IMR-90 (cell line): ENCODE measurements around the gene YBEY. TPM values are rescaled to one million over a fixed set of nuclear protein-coding genes. Genes with fewer than 3 reads are reported as not detected.

Source experiments
- ATAC-seq: fragments of 200-7000 bp; cut with Tn5 transposase; 2 replicates; pipeline ENCODE4 v1.9.1; 2020; ENCODE audit warnings: low read depth, mild to moderate bottlenecking, moderate library complexity
- BruUV-seq: library from RNA; stranded (reverse); fragments of 400-500 nt; replicated peaks from 2 replicates; lab custom pipeline; 2021; lab: Mats Ljungman, UMichigan
- CTCF ChIA-PET: fragments of 300-600 bp; formaldehyde crosslinking; extraction: SDS; loops from one replicate; lab custom pipeline; 2021; ENCODE audit warnings: antibody characterized with exemption; lab: Yijun Ruan, JAX
- POLR2A ChIA-PET: fragments of 300-600 bp; sonication (Branson Sonifier 250); formaldehyde crosslinking; loops from one replicate; lab custom pipeline; 2022; ENCODE audit warnings: antibody characterized with exemption; ENCODE audit not compliant: unreplicated experiment; lab: Charles Lee
- DNase-seq: peaks from one replicate; pipeline ENCODE4 v3.0.0; 2013
- H2AFZ ChIP-seq: replicated peaks from 2 replicates; pipeline ENCODE3; 2013; ENCODE audit warnings: low read length, mild to moderate bottlenecking; ENCODE audit not compliant: poor library complexity
- H2AK5ac ChIP-seq: 2 replicates; pipeline ENCODE4 v1.6.1; 2013; ENCODE audit warnings: low read depth, low read length, inconsistent platforms
- H2AK9ac ChIP-seq: replicated peaks from 2 replicates; pipeline ENCODE3; 2013; ENCODE audit warnings: mild to moderate bottlenecking, low read depth, low read length, moderate library complexity; ENCODE audit not compliant: poor library complexity
- H2BK120ac ChIP-seq: 2 replicates; pipeline ENCODE4 v1.6.1; 2013; ENCODE audit warnings: low read depth, low read length, inconsistent platforms
- H2BK15ac ChIP-seq: 3 replicates; pipeline ENCODE4 v1.6.1; 2013; ENCODE audit warnings: low read depth, low read length, inconsistent platforms
- H2BK20ac ChIP-seq: 2 replicates; pipeline ENCODE4 v1.6.1; 2013; ENCODE audit warnings: low read depth, mild to moderate bottlenecking, inconsistent platforms, low read length, moderate library complexity
- H2BK5ac ChIP-seq: 2 replicates; pipeline ENCODE4 v1.6.1; 2013; ENCODE audit warnings: mild to moderate bottlenecking, low read depth, low read length, inconsistent platforms; ENCODE audit not compliant: poor library complexity, severe bottlenecking
- H3K14ac ChIP-seq: replicated peaks from 2 replicates; pipeline ENCODE4 v1.6.1; 2013; ENCODE audit warnings: low read depth, low read length, inconsistent platforms
- H3K18ac ChIP-seq: 2 replicates; pipeline ENCODE4 v1.6.1; 2013; ENCODE audit warnings: low read depth, low read length, control low read depth
- H3K23ac ChIP-seq: 2 replicates; pipeline ENCODE4 v1.6.1; 2013; ENCODE audit warnings: low read depth, low read length, inconsistent platforms
- H3K27ac ChIP-seq: 2 replicates; pipeline ENCODE4 v1.5.1; 2013; ENCODE audit warnings: mild to moderate bottlenecking, control low read depth, low read length; ENCODE audit not compliant: insufficient read depth
- H3K27me3 ChIP-seq: 2 replicates; pipeline ENCODE4 v1.6.1; 2013; ENCODE audit warnings: low read length; ENCODE audit not compliant: control insufficient read depth, insufficient read depth
- H3K36me3 ChIP-seq: 2 replicates; pipeline ENCODE4 v1.6.1; 2013; ENCODE audit warnings: low read length, mixed read lengths; ENCODE audit not compliant: control insufficient read depth, insufficient read depth
- H3K4ac ChIP-seq: 2 replicates; pipeline ENCODE4 v1.6.1; 2013; ENCODE audit warnings: low read depth, low read length, inconsistent platforms
- H3K4me1 ChIP-seq: 2 replicates; pipeline ENCODE4 v1.6.1; 2013; ENCODE audit warnings: low read length, mixed read lengths; ENCODE audit not compliant: control insufficient read depth, insufficient read depth
- H3K4me2 ChIP-seq: 2 replicates; pipeline ENCODE4 v1.6.1; 2013; ENCODE audit warnings: low read depth, mild to moderate bottlenecking, control low read depth, low read length, moderate library complexity
- H3K4me3 ChIP-seq: 2 replicates; pipeline ENCODE4 v1.5.1; 2013; ENCODE audit warnings: low read depth, mild to moderate bottlenecking, control low read depth, low read length, moderate library complexity; ENCODE audit not compliant: insufficient read depth
- H3K56ac ChIP-seq: 2 replicates; pipeline ENCODE4 v1.6.1; 2013; ENCODE audit warnings: low read length, inconsistent platforms; ENCODE audit not compliant: insufficient read depth; ENCODE audit errors: extremely low read depth
- H3K79me1 ChIP-seq, 2 experiments: 2 replicates each; pipeline ENCODE4 v1.6.1; 2013; ENCODE audit warnings: low read length in 2 of 2, inconsistent platforms in 1 of 2, low read depth in 1 of 2
- H3K9ac ChIP-seq: 2 replicates; pipeline ENCODE4 v1.6.1; 2013; ENCODE audit warnings: low read depth, low read length, control low read depth
- H3K9me1 ChIP-seq: 2 replicates; pipeline ENCODE4 v1.6.1; 2013; ENCODE audit warnings: low read length, inconsistent platforms; ENCODE audit not compliant: insufficient read depth
- H3K9me3 ChIP-seq: 2 replicates; pipeline ENCODE4 v1.6.1; 2013; ENCODE audit warnings: low read length; ENCODE audit not compliant: control insufficient read depth, insufficient read depth
- H4K20me1 ChIP-seq: 2 replicates; pipeline ENCODE4 v1.6.1; 2013; ENCODE audit warnings: low read length, inconsistent platforms; ENCODE audit not compliant: insufficient read depth
- H4K5ac ChIP-seq: 2 replicates; pipeline ENCODE4 v1.6.1; 2013; ENCODE audit warnings: mild to moderate bottlenecking, low read depth, low read length, control low read depth
- H4K8ac ChIP-seq, 2 experiments: 2 replicates each; pipeline ENCODE4 v1.6.1; 2013; ENCODE audit warnings: low read depth in 2 of 2, low read length in 2 of 2, control low read depth in 1 of 2, inconsistent platforms in 1 of 2
- H4K91ac ChIP-seq: 2 replicates; pipeline ENCODE4 v1.6.1; 2013; ENCODE audit warnings: low read depth, low read length, inconsistent platforms; ENCODE audit not compliant: insufficient read depth
- FOS ChIP-seq: fragments of 150-350 bp; IDR thresholded peaks from 2 replicates; pipeline ENCODE4 v1.6.1; 2016; ENCODE audit warnings: low read depth, low read length
- MAZ ChIP-seq: IDR thresholded peaks from 2 replicates; pipeline ENCODE4 v1.6.1; 2012; ENCODE audit warnings: low read depth, mild to moderate bottlenecking, low read length, improper control_type of control experiment, moderate library complexity, borderline replicate concordance
- MXI1 ChIP-seq: IDR thresholded peaks from 2 replicates; pipeline ENCODE4 v1.6.1; 2012; ENCODE audit warnings: low read depth, mild to moderate bottlenecking, low read length, moderate library complexity, borderline replicate concordance
- NFE2L2 ChIP-seq: fragments of 150-350 bp; IDR thresholded peaks from 2 replicates; pipeline ENCODE4 v1.6.1; 2016; ENCODE audit warnings: low read depth, mild to moderate bottlenecking, low read length
- RAD21 ChIP-seq: IDR thresholded peaks from 2 replicates; pipeline ENCODE4 v1.6.1; 2012; ENCODE audit warnings: low read length, improper control_type of control experiment
- RCOR1 ChIP-seq: IDR thresholded peaks from 2 replicates; pipeline ENCODE4 v1.6.1; 2012; ENCODE audit warnings: mild to moderate bottlenecking, low read length, improper control_type of control experiment; ENCODE audit not compliant: insufficient replicate concordance
- SMC3 ChIP-seq: fragments of 150-350 bp; IDR thresholded peaks from 2 replicates; pipeline ENCODE4 v1.6.1; 2016; ENCODE audit warnings: low read depth, mild to moderate bottlenecking, antibody characterized with exemption, low read length, moderate library complexity
- WGBS, 2 experiments: methylation state at CpG; one replicate each; pipeline versions ENCODE4 v1.1.5 to v1.1.7; 2013; ENCODE audit warnings: missing lambda C conversion rate in 2 of 2; ENCODE audit not compliant: insufficient read length in 1 of 2; ENCODE audit errors: extremely low coverage in 2 of 2; 5-methylcytosine and 5-hydroxymethylcytosine counted together
- dilution Hi-C: fragments of 300-500 bp; cut with HindIII; formaldehyde crosslinking; loops from one replicate; pipeline ENCODE4 v1.14.3; 2018; ENCODE audit warnings: low sequenced_read_pairs; ENCODE audit not compliant: unreplicated experiment
- in situ Hi-C: fragments of 300-500 bp; cut with MboI; formaldehyde crosslinking; loops from 3 replicates; pipeline ENCODE4 v1.14.3; 2019; ENCODE audit warnings: low sequenced_read_pairs, inconsistent platforms, mixed read lengths
- intact Hi-C: fragments of 100-400 bp; cut with micrococcal nuclease; formaldehyde crosslinking; loops from 2 replicates; pipeline ENCODE4 v1.10.0; 2022
- polyA plus RNA-seq, 3 experiments: library from polyadenylated mRNA; depleted of rRNA; stranded (reverse); fragments of >200 nt; gene quantifications; 2 replicates each; pipeline ENCODE4 v1.2.3, GENCODE V29; 2012; ENCODE audit warnings: low replicate concordance in 1 of 3
- total RNA-seq: library from RNA; depleted of rRNA; stranded (reverse); fragments of >200 nt; gene quantifications from 2 replicates; pipeline ENCODE4 v1.2.3, GENCODE V29; 2012
- TF ChIP-seq, protein P1 (sequence below): fragments of 150-350 bp; IDR thresholded peaks from 2 replicates; pipeline ENCODE4 v1.6.1; 2016; ENCODE audit warnings: low read depth, mild to moderate bottlenecking, low read length, moderate library complexity, borderline replicate concordance

YBEY gene
- total and polyA plus RNA-seq, 2 of the 4 experiments (the other 2 are of a cell fraction) = 5.9 to 26.2 TPM

DNA sequence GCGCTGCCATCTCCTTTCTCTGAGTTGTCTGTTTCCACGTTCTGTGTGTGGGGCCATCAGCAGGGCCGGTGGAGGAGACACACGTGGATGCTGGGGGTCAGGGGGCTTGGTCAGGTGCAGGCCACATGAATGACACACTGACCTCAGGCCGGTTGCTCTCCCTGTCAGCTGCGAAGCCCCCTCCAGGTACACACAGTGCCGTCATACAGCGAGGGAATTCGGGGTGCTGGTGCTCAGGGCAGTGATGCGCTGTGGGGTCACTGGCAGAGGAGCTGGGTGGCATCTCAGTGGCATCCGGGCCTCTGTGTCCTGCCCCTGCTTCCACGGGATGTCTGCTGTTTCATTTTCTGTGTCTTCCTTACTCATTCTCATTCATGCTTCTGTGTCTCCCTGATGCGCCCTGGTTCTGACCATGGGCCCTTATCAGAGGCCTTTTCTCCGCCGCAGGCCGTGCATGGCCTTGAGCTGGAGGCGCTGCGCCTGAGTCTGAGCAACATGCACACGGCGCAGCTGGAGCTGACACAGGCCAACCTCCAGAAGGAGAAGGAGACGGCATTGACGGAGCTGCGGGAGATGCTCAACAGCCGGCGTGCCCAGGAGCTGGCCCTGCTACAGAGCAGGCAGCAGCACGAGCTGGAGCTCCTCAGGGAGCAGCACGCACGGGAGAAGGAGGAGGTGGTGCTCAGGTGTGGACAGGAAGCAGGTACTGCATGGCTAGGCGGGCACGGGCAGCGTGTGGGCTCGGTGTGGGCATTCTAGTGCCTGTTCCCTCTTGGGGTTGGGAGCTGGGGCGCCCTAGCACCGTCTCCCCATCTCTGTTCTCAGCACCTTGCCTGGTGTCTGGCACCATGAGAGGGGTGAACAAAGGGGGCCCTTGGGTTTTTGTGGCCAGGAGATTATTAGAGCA is 60.4 kb downstream of the YBEY start:
- Histone ChIP-seq H3K18ac (no peak overlapping the region), H2BK5ac (no peak overlapping the region), H2AK5ac (no peak overlapping the region), H3K27ac (no peak overlapping the region), H4K20me1 (no peaks in the 10 kb centered on the region), H3K4ac (no peak overlapping the region), H3K9me3 (no peaks in the 10 kb centered on the region), H3K4me2 (no peak overlapping the region), H2BK120ac (no peak overlapping the region), H3K36me3 (peaks cover 48% of the 10 kb centered on the region), H3K9me1 (no peaks in the 10 kb centered on the region), H3K14ac (no peak overlapping the region), H3K79me1 (peaks cover 13 to 41% of the 10 kb centered on the region in 2 experiments), H3K9ac (no peak overlapping the region), H4K8ac (no peak overlapping the region), H3K4me3 (no peak overlapping the region), H4K91ac (no peak overlapping the region), H2AK9ac (no peak overlapping the region), H3K4me1 (no peaks in the 10 kb centered on the region), H4K5ac (no peak overlapping the region), H3K23ac (no peak overlapping the region), H2BK15ac (no peak overlapping the region), H3K56ac (no peak overlapping the region), H2BK20ac (no peak overlapping the region), H2AFZ (peak overlapping the region; percentile 32), H3K27me3 (no peaks in the 10 kb centered on the region)
- dilution Hi-C loops = no loop called here
- in situ Hi-C loops = no loop called here
- WGBS, 2 experiments = 93% methylated on average over 12 of the region's 34 CpGs; no CpG with 5 or more reads in 1 of the 2 experiments
- ChIA-PET CTCF (no interaction called here), POLR2A (no interaction called here)
- intact Hi-C loops = no loop called here
- BruUV-seq = no TSS peak
- DNase-seq (no peak), ATAC-seq (no peak)
- TF ChIP-seq SMC3 (no peak), NFE2L2 (no peak), RAD21 (no peak), MAZ (no peak), RCOR1 (no peak), MXI1 (no peak), FOS (no peak)
- TF ChIP-seq, protein P1, sequence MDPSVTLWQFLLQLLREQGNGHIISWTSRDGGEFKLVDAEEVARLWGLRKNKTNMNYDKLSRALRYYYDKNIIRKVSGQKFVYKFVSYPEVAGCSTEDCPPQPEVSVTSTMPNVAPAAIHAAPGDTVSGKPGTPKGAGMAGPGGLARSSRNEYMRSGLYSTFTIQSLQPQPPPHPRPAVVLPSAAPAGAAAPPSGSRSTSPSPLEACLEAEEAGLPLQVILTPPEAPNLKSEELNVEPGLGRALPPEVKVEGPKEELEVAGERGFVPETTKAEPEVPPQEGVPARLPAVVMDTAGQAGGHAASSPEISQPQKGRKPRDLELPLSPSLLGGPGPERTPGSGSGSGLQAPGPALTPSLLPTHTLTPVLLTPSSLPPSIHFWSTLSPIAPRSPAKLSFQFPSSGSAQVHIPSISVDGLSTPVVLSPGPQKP = no peak
